Keratinocyte (primary cell): ENCODE measurements around the gene XCL1. TPM values are rescaled to one million over a fixed set of nuclear protein-coding genes. Genes with fewer than 3 reads are reported as not detected.

Experiments
- DNase-seq: peaks from one replicate; pipeline ENCODE4 v3.0.0-alpha.2; 2011; ENCODE audit warnings: low read depth, missing footprints, low spot score
- FAIRE-seq: peaks from 2 replicates; lab custom pipeline; 2011; peaks lifted over from hg19 to GRCh38; lab: Jason Lieb, UNC
- H2AFZ ChIP-seq: 2 replicates; pipeline ENCODE4 v1.6.0; 2012; ENCODE audit warnings: low read length, control low read depth, inconsistent platforms; ENCODE audit not compliant: control insufficient read depth
- H3K27ac ChIP-seq: 2 replicates; pipeline ENCODE4 v1.5.1; 2011; ENCODE audit warnings: low read length; ENCODE audit not compliant: control insufficient read depth, insufficient read depth
- H3K27me3 ChIP-seq: 3 replicates; pipeline ENCODE4 v1.6.0; 2011; ENCODE audit warnings: low read length; ENCODE audit not compliant: control insufficient read depth, insufficient read depth; ENCODE audit errors: extremely low read depth
- H3K36me3 ChIP-seq, 2 experiments: 2 replicates in 1 of 2; 3 replicates in 1 of 2; pipeline ENCODE4 v1.5.1; 2011; ENCODE audit warnings: low read length in 2 of 2, mild to moderate bottlenecking in 1 of 2; ENCODE audit not compliant: control insufficient read depth in 2 of 2, insufficient read depth in 2 of 2; ENCODE audit errors: extremely low read depth in 1 of 2
- H3K4me1 ChIP-seq: 3 replicates; pipeline ENCODE4 v1.5.1; 2011; ENCODE audit warnings: low read length; ENCODE audit not compliant: control insufficient read depth, insufficient read depth; ENCODE audit errors: extremely low read depth
- H3K4me2 ChIP-seq: 3 replicates; pipeline ENCODE4 v1.6.0; 2011; ENCODE audit warnings: low read depth, low read length; ENCODE audit not compliant: control insufficient read depth, insufficient read depth; ENCODE audit errors: extremely low read depth
- H3K4me3 ChIP-seq, 3 experiments: fragments of 200-600 bp in 1 of 3; sonication (generic) in 1 of 3; 2 replicates in 2 of 3; 3 replicates in 1 of 3; pipeline ENCODE4 v1.5.1; 2011 to 2016; ENCODE audit warnings: low read length in 3 of 3, mild to moderate bottlenecking in 3 of 3, control low read depth in 2 of 3, inconsistent platforms in 1 of 3, low read depth in 1 of 3, mixed read lengths in 1 of 3, mixed run types in 1 of 3, moderate library complexity in 1 of 3; ENCODE audit not compliant: control insufficient read depth in 2 of 3, insufficient read depth in 2 of 3; ENCODE audit errors: extremely low read depth in 1 of 3
- H3K79me2 ChIP-seq: 2 replicates; pipeline ENCODE4 v1.6.0; 2012; ENCODE audit warnings: low read length; ENCODE audit not compliant: control insufficient read depth, insufficient read depth
- H3K9ac ChIP-seq: 3 replicates; pipeline ENCODE4 v1.6.0; 2011; ENCODE audit warnings: low read length; ENCODE audit not compliant: control insufficient read depth, insufficient read depth; ENCODE audit errors: extremely low read depth
- H3K9me1 ChIP-seq: 3 replicates; pipeline ENCODE4 v1.6.0; 2011; ENCODE audit warnings: low read length; ENCODE audit not compliant: control insufficient read depth, insufficient read depth; ENCODE audit errors: extremely low read depth
- H3K9me3 ChIP-seq: 2 replicates; pipeline ENCODE4 v1.5.1; 2012; ENCODE audit warnings: low read depth, low read length; ENCODE audit not compliant: control insufficient read depth
- H4K20me1 ChIP-seq: 3 replicates; pipeline ENCODE4 v1.6.0; 2011; ENCODE audit warnings: low read length; ENCODE audit not compliant: control insufficient read depth, insufficient read depth; ENCODE audit errors: extremely low read depth
- CTCF ChIP-seq, 3 experiments: IDR thresholded peaks in 1 of 3; conservative IDR thresholded peaks in 1 of 3; optimal IDR thresholded peaks in 1 of 3; 2 replicates in 2 of 3; 3 replicates in 1 of 3; pipeline versions ENCODE3 to v1.5.1; 2011; ENCODE audit warnings: low read length in 3 of 3, mild to moderate bottlenecking in 3 of 3, moderate library complexity in 2 of 3, control low read depth in 1 of 3, inconsistent platforms in 1 of 3; ENCODE audit not compliant: insufficient read depth in 2 of 3; ENCODE audit errors: extremely low read depth in 1 of 3
- EZH2 ChIP-seq: IDR thresholded peaks from one replicate; pipeline ENCODE4 v1.6.1; 2012; ENCODE audit warnings: inconsistent platforms, mild to moderate bottlenecking, low read length, moderate library complexity
- dilution Hi-C: fragments of 300-500 bp; cut with MboI; formaldehyde crosslinking; loops from one replicate; pipeline ENCODE4 v1.7.0; 2020; ENCODE audit warnings: low sequenced_read_pairs; ENCODE audit not compliant: extremely low pct_ligation_motif_present
- polyA plus RNA-seq, 5 experiments: library from polyadenylated mRNA; depleted of rRNA in 3 of 5; stranded (reverse) in 3 of 5; stranded (forward) in 1 of 5; unstranded in 1 of 5; fragments of >200 nt; gene quantifications; 1 replicate in 1 of 5; 2 replicates in 3 of 5; 3 replicates in 1 of 5; pipeline versions ENCODE4 v1.2.1 to v1.2.3, GENCODE V29; 2011 to 2012; ENCODE audit warnings: missing spikeins in 2 of 5, low read depth in 1 of 5, low replicate concordance in 1 of 5

Gene XCL1
- polyA plus RNA-seq, 1 donor (not counting 4 experiments of a cell fraction or from before 2014, with no cell fraction given), result 0.18 TPM

GRCh38 chr1:168589167-168589566, 12.8 kb downstream of the XCL1 start:
- dilution Hi-C loops, result no loop called here

GRCh38 chr1:168591066-168591465, 14.7 kb downstream of the XCL1 start:
- no peaks in the 10 kb centered on the region for H3K36me3 ChIP-seq
- H2AFZ ChIP-seq, result no peak overlapping the region
- no peaks in the 10 kb centered on the region for H3K27me3 ChIP-seq
- dilution Hi-C loops, result no loop called here
- H3K4me1 ChIP-seq, result no peaks in the 10 kb centered on the region
- H3K9me1 ChIP-seq, result no peaks in the 10 kb centered on the region
- no peaks in the 10 kb centered on the region for H3K9me3 ChIP-seq
- TF ChIP-seq CTCF (optimal IDR thresholded peaks at IDR 0.05 in 1 of 3, IDR thresholded peaks at IDR 0.05 in 1 of 3, conservative IDR thresholded peaks at IDR 0.05 in 1 of 3; ENCODE audit: extremely low read depth in 1 of 3, insufficient read depth in 2 of 3, low read length in 3 of 3) (no peak), EZH2 (no peak)
- H3K9ac ChIP-seq, result no peak overlapping the region
- FAIRE-seq (no peak), DNase-seq (no peak)
- H3K79me2 ChIP-seq, result no peaks in the 10 kb centered on the region
- H3K4me3 ChIP-seq, result no peak overlapping the region
- no peak overlapping the region for H3K27ac ChIP-seq
- H3K4me2 ChIP-seq, result no peak overlapping the region
- no peaks in the 10 kb centered on the region for H4K20me1 ChIP-seq

More at GRCh38 chr1:168589167-168589566, 12.8 kb downstream of the XCL1 start:
- Histone ChIP-seq H3K9me3 (no peaks in the 10 kb centered on the region), H3K27ac (no peak overlapping the region), H3K9ac (no peak overlapping the region), H2AFZ (no peak overlapping the region), H3K9me1 (no peaks in the 10 kb centered on the region), H3K79me2 (no peaks in the 10 kb centered on the region), H3K4me2 (no peak overlapping the region), H3K4me3 (no peak overlapping the region), H4K20me1 (no peaks in the 10 kb centered on the region), H3K27me3 (no peaks in the 10 kb centered on the region), H3K4me1 (peaks cover 2% of the 10 kb centered on the region), H3K36me3 (no peaks in the 10 kb centered on the region)
- no peak for FAIRE-seq
- no peak for DNase-seq
- no peak for TF ChIP-seq EZH2
- TF ChIP-seq CTCF (optimal IDR thresholded peaks at IDR 0.05 in 1 of 3, IDR thresholded peaks at IDR 0.05 in 1 of 3, conservative IDR thresholded peaks at IDR 0.05 in 1 of 3; ENCODE audit: extremely low read depth in 1 of 3, insufficient read depth in 2 of 3, low read length in 3 of 3), result no peak
